Right lobe of liver (tissue), 4 donors: ENCODE results near the gene ADARB2.

ENCODE experiments used
- POLR2A ChIP-seq: fragments of 450-650 bp; IDR thresholded peaks from one replicate; pipeline ENCODE4 v1.6.1; 2017; ENCODE audit warnings: antibody characterized with exemption, mild to moderate bottlenecking
- TF ChIP-seq, protein P1 (sequence below), 4 donors: fragments of 200-600 bp in 3 of 4; fragments of 450-650 bp in 1 of 4; IDR thresholded peaks; one replicate each; pipeline versions ENCODE4 v1.5.1 to v1.8.0; 2016 to 2022; ENCODE audit warnings: antibody characterized with exemption in 4 of 4, mild to moderate bottlenecking in 2 of 4
- donor health status: DM: no; HTN: no; CAD: no.
- donor health status: DM: no; HTN: no; CAD: no.
- donor health status: DM: no; HTN: yes; CAD: no.

DNA sequence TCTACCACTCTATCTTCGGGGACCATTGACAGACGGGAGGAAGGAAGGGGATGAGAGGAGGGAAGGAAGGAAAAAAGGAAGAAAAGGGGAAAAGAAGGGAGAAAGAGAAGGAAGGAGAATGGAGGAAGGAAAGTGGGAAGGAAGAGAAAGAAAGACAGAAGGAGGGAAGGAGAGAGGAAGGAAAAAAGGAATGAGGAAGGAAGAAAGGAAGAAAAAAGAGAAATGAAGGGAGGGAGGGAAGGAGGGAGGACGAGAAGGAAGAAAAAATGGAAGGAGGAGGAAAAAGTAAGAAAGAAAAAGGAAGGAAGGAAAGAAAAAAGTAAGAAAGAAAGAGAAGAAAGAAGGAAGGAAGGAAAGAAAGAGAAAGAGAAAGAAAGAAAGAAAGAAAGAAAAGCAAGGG is 128.9 kb downstream of the ADARB2 start:
- TF ChIP-seq, protein P1, sequence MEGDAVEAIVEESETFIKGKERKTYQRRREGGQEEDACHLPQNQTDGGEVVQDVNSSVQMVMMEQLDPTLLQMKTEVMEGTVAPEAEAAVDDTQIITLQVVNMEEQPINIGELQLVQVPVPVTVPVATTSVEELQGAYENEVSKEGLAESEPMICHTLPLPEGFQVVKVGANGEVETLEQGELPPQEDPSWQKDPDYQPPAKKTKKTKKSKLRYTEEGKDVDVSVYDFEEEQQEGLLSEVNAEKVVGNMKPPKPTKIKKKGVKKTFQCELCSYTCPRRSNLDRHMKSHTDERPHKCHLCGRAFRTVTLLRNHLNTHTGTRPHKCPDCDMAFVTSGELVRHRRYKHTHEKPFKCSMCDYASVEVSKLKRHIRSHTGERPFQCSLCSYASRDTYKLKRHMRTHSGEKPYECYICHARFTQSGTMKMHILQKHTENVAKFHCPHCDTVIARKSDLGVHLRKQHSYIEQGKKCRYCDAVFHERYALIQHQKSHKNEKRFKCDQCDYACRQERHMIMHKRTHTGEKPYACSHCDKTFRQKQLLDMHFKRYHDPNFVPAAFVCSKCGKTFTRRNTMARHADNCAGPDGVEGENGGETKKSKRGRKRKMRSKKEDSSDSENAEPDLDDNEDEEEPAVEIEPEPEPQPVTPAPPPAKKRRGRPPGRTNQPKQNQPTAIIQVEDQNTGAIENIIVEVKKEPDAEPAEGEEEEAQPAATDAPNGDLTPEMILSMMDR (IDR thresholded peaks at IDR 0.05): no peak
- TF ChIP-seq POLR2A: no peak
